ENCODE results near the gene PRDM2. TPM values are rescaled to one million over a fixed set of nuclear protein-coding genes. Genes with fewer than 3 reads are reported as not detected.

PRDM2 gene
- total and polyA plus RNA-seq, 2 donors (not counting 1 experiment from before 2014, with no cell fraction given), result 9.1 to 11.6 TPM

GRCh38 chr1:13730291-13730690, 30.3 kb downstream of the PRDM2 start:
- H3K36me3 ChIP-seq (ENCODE audit: control insufficient read depth, insufficient read depth, low read length), result no peaks in the 10 kb centered on the region
- no peak overlapping the region for H3K4me3 ChIP-seq (replicated peaks in 1 of 4; ENCODE audit: control extremely low read depth in 1 of 4, insufficient read depth in 1 of 4, low read depth in 3 of 4, low read length in 4 of 4)
- DNase-seq (ENCODE audit: low read depth in 2 of 2), result no peak
- no peaks in the 10 kb centered on the region for H3K27me3 ChIP-seq (ENCODE audit: control insufficient read depth, insufficient read depth, low read length)
- H3K27ac ChIP-seq (ENCODE audit: insufficient read depth, low read length), result no peak overlapping the region
- H4K20me1 ChIP-seq (ENCODE audit: control insufficient read depth, extremely low read depth, insufficient read depth, low read length), result no peaks in the 10 kb centered on the region
- H3K9ac ChIP-seq (ENCODE audit: insufficient read depth, low read length), result no peak overlapping the region
- H3K4me2 ChIP-seq (ENCODE audit: extremely low read depth, insufficient read depth, low read length), result no peak overlapping the region
- no peaks in the 10 kb centered on the region for H3K9me3 ChIP-seq (ENCODE audit: control insufficient read depth, insufficient read depth, low read depth, low read length)
- TF ChIP-seq, protein P1, sequence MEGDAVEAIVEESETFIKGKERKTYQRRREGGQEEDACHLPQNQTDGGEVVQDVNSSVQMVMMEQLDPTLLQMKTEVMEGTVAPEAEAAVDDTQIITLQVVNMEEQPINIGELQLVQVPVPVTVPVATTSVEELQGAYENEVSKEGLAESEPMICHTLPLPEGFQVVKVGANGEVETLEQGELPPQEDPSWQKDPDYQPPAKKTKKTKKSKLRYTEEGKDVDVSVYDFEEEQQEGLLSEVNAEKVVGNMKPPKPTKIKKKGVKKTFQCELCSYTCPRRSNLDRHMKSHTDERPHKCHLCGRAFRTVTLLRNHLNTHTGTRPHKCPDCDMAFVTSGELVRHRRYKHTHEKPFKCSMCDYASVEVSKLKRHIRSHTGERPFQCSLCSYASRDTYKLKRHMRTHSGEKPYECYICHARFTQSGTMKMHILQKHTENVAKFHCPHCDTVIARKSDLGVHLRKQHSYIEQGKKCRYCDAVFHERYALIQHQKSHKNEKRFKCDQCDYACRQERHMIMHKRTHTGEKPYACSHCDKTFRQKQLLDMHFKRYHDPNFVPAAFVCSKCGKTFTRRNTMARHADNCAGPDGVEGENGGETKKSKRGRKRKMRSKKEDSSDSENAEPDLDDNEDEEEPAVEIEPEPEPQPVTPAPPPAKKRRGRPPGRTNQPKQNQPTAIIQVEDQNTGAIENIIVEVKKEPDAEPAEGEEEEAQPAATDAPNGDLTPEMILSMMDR (conservative IDR thresholded peaks at IDR 0.05 in 1 of 2, IDR thresholded peaks at IDR 0.05 in 1 of 2; ENCODE audit: low read depth in 1 of 2, low read length in 2 of 2), result no peak
- no peak for TF ChIP-seq EZH2 (IDR thresholded peaks at IDR 0.05; ENCODE audit: low read length, missing control alignments)
- H3K4me1 ChIP-seq (ENCODE audit: control insufficient read depth, extremely low read depth, insufficient read depth, low read length), result no peaks in the 10 kb centered on the region
- no peaks in the 10 kb centered on the region for H3K79me2 ChIP-seq (ENCODE audit: control insufficient read depth, insufficient read depth, low read length)
- H2AFZ ChIP-seq (ENCODE audit: low read length), result no peak overlapping the region

DNA sequence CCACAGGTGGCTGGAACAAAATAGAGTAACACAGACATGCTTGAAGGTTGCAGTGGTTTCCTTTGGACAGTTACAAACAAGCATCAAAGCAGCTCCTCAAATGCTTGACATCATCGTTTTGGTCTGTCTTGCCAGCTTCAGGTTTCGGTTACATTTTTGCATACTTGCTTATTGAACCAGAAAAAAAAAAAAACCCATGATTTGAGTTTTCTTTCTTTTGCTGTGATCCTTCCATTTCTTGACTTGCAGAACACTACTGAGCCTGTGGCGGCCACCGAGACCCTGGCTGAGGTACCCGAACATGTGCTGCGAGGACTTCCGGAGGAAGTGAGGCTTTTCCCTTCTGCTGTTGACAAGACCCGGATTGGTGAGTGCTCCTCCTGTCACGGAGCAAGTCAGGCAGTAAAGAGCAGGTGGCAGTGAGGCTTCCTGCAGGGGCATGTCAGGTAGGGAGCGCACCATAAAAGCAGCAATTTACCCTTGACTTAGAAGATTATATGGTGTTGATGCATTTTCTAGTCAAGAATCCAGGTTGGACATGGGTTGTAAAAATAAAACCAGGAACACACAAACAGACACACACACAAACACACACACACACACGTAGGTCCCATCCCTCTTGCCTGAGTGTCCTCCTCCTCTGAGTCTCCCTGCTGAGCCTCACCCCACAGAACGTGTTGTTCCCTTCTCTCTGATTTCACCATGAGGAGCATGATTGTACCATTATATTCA, 30.9 kb downstream of the PRDM2 start:
- Histone ChIP-seq H3K4me1 (ENCODE audit: control insufficient read depth, extremely low read depth, insufficient read depth, low read length) (no peaks in the 10 kb centered on the region), H3K79me2 (ENCODE audit: control insufficient read depth, insufficient read depth, low read length) (no peaks in the 10 kb centered on the region), H3K27ac (ENCODE audit: insufficient read depth, low read length) (no peak overlapping the region), H3K9ac (ENCODE audit: insufficient read depth, low read length) (no peak overlapping the region), H4K20me1 (ENCODE audit: control insufficient read depth, extremely low read depth, insufficient read depth, low read length) (no peaks in the 10 kb centered on the region), H3K36me3 (ENCODE audit: control insufficient read depth, insufficient read depth, low read length) (no peaks in the 10 kb centered on the region), H2AFZ (ENCODE audit: low read length) (no peak overlapping the region), H3K4me3 (replicated peaks in 1 of 4; ENCODE audit: control extremely low read depth in 1 of 4, insufficient read depth in 1 of 4, low read depth in 3 of 4, low read length in 4 of 4) (no peak overlapping the region), H3K27me3 (ENCODE audit: control insufficient read depth, insufficient read depth, low read length) (no peaks in the 10 kb centered on the region), H3K9me3 (ENCODE audit: control insufficient read depth, insufficient read depth, low read depth, low read length) (no peaks in the 10 kb centered on the region), H3K4me2 (ENCODE audit: extremely low read depth, insufficient read depth, low read length) (no peak overlapping the region)
- peak in 1 of 2 donors; percentile 74 for DNase-seq (ENCODE audit: low read depth in 2 of 2)
- TF ChIP-seq, protein P1 (conservative IDR thresholded peaks at IDR 0.05 in 1 of 2, IDR thresholded peaks at IDR 0.05 in 1 of 2; ENCODE audit: low read depth in 1 of 2, low read length in 2 of 2), result no peak
- no peak for TF ChIP-seq EZH2 (IDR thresholded peaks at IDR 0.05; ENCODE audit: low read length, missing control alignments)

GRCh38 chr1:13731897-13732296, 31.9 kb downstream of the PRDM2 start:
- H3K27ac ChIP-seq (ENCODE audit: insufficient read depth, low read length), result no peak overlapping the region

More at GRCh38 chr1:13731897-13732296, 31.9 kb downstream of the PRDM2 start:
- no peak for DNase-seq (ENCODE audit: low read depth in 2 of 2)
- no peaks in the 10 kb centered on the region for H3K9me3 ChIP-seq (ENCODE audit: control insufficient read depth, insufficient read depth, low read depth, low read length)
- H4K20me1 ChIP-seq (ENCODE audit: control insufficient read depth, extremely low read depth, insufficient read depth, low read length), result no peaks in the 10 kb centered on the region
- no peak overlapping the region for H3K9ac ChIP-seq (ENCODE audit: insufficient read depth, low read length)
- no peaks in the 10 kb centered on the region for H3K27me3 ChIP-seq (ENCODE audit: control insufficient read depth, insufficient read depth, low read length)
- H3K79me2 ChIP-seq (ENCODE audit: control insufficient read depth, insufficient read depth, low read length), result no peaks in the 10 kb centered on the region
- no peak overlapping the region for H3K4me2 ChIP-seq (ENCODE audit: extremely low read depth, insufficient read depth, low read length)
- no peak overlapping the region for H3K4me3 ChIP-seq (replicated peaks in 1 of 4; ENCODE audit: control extremely low read depth in 1 of 4, insufficient read depth in 1 of 4, low read depth in 3 of 4, low read length in 4 of 4)
- TF ChIP-seq EZH2 (IDR thresholded peaks at IDR 0.05; ENCODE audit: low read length, missing control alignments), result no peak
- TF ChIP-seq, protein P1 (conservative IDR thresholded peaks at IDR 0.05 in 1 of 2, IDR thresholded peaks at IDR 0.05 in 1 of 2; ENCODE audit: low read depth in 1 of 2, low read length in 2 of 2), result no peak
- H2AFZ ChIP-seq (ENCODE audit: low read length), result no peak overlapping the region
- H3K36me3 ChIP-seq (ENCODE audit: control insufficient read depth, insufficient read depth, low read length), result no peaks in the 10 kb centered on the region
- H3K4me1 ChIP-seq (ENCODE audit: control insufficient read depth, extremely low read depth, insufficient read depth, low read length), result no peaks in the 10 kb centered on the region
